HUES64 (cell line): ENCODE measurements around the gene OBSCN. TPM values are rescaled to one million over a fixed set of nuclear protein-coding genes. Genes with fewer than 3 reads are reported as not detected.
A peak's percentile ranks its signal among the peaks of the same experiment; 100 is the strongest.

Experiments
- H3K27ac ChIP-seq: 2 replicates; pipeline ENCODE4 v1.7.0; 2013; ENCODE audit warnings: low read depth, low read length, inconsistent platforms
- H3K27me3 ChIP-seq: 2 replicates; pipeline ENCODE4 v1.6.1; 2013; ENCODE audit warnings: mild to moderate bottlenecking, low read length; ENCODE audit not compliant: insufficient read depth
- H3K36me3 ChIP-seq: 2 replicates; pipeline ENCODE4 v1.6.1; 2013; ENCODE audit warnings: mild to moderate bottlenecking, low read length; ENCODE audit not compliant: insufficient read depth
- H3K4me1 ChIP-seq: 2 replicates; pipeline ENCODE4 v1.6.1; 2013; ENCODE audit warnings: mild to moderate bottlenecking, low read length, moderate library complexity; ENCODE audit not compliant: insufficient read depth
- H3K4me3 ChIP-seq: 2 replicates; pipeline ENCODE4 v1.5.1; 2013; ENCODE audit warnings: mild to moderate bottlenecking, low read length, moderate library complexity
- H3K9ac ChIP-seq: 2 replicates; pipeline ENCODE4 v1.6.1; 2013; ENCODE audit warnings: mild to moderate bottlenecking, low read depth, low read length
- H3K9me3 ChIP-seq: 2 replicates; pipeline ENCODE4 v1.6.1; 2013; ENCODE audit warnings: low read depth, low read length; ENCODE audit not compliant: insufficient read depth
- WGBS: fragments of 150-250, 120-280 bp; methylation state at CpG from one replicate; pipeline ENCODE4 v1.1.7; 2013; ENCODE audit warnings: missing lambda C conversion rate; 5-methylcytosine and 5-hydroxymethylcytosine counted together
- polyA plus RNA-seq, 2 experiments: library from polyadenylated mRNA; stranded (reverse); fragments of 50-300 nt; gene quantifications; one replicate each; pipeline ENCODE4 v1.2.3, GENCODE V29; 2013

OBSCN gene
- polyA plus RNA-seq (2013, experiment 1 of 2): 11.7 TPM
- 11.5 TPM for polyA plus RNA-seq (2013, experiment 2 of 2)

GRCh38 chr1:228207851-228208821, at the start of gene OBSCN:
Gene OBSCN (plus strand): TSS chr1:228208044. CDS start chr1:228211784, 3,740 bp downstream.
- no peak within 1 kb of the TSS for H3K4me3 ChIP-seq
- H3K4me1 ChIP-seq: peaks cover 3% of the 10 kb centered on the region; the same call in 1 of the 2 replicates
- no peak within 1 kb of the TSS for H3K9ac ChIP-seq
- no peaks in the 10 kb centered on the region for H3K9me3 ChIP-seq
- H3K36me3 ChIP-seq: no peaks in the 10 kb centered on the region
- 66% methylated on average over 30 of the region's 30 CpGs for WGBS
- H3K27ac ChIP-seq: no peak within 1 kb of the TSS
- H3K27me3 ChIP-seq: peaks cover 18% of the 10 kb centered on the region

- 95% methylated on average over 98 of the region's 98 CpGs for WGBS
- no peaks in the 10 kb centered on the region for H3K36me3 ChIP-seq
- H3K27ac ChIP-seq: no peak overlapping the region
- no peak overlapping the region for H3K4me3 ChIP-seq
- H3K9ac ChIP-seq: no peak overlapping the region
- 0 out of 2 replicates have a peak, but pooled peaks cover 8% of the 10 kb centered on the region for H3K4me1 ChIP-seq
- no peaks in the 10 kb centered on the region for H3K9me3 ChIP-seq
- peaks cover 15% of the 10 kb centered on the region for H3K27me3 ChIP-seq
Observed at GRCh38 chr1:228158151-228159007, 49.5 kb upstream of the OBSCN start.

- Histone ChIP-seq H3K27me3 (peaks cover 15% of the 10 kb centered on the region), H3K4me1 (0 out of 2 replicates have a peak, but pooled peaks cover 8% of the 10 kb centered on the region), H3K9me3 (no peaks in the 10 kb centered on the region), H3K9ac (no peak overlapping the region), H3K4me3 (no peak overlapping the region), H3K36me3 (no peaks in the 10 kb centered on the region), H3K27ac (no peak overlapping the region)
- 93% methylated on average over 14 of the region's 14 CpGs for WGBS
Observed at GRCh38 chr1:228159008-228159665, 48.7 kb upstream of the OBSCN start.

- WGBS: 89% methylated on average over 15 of the region's 15 CpGs
- no peaks in the 10 kb centered on the region for H3K36me3 ChIP-seq
- no peaks in the 10 kb centered on the region for H3K9me3 ChIP-seq
- H3K4me1 ChIP-seq: 0 out of 2 replicates have a peak, but pooled peaks cover 8% of the 10 kb centered on the region
- H3K4me3 ChIP-seq: no peak overlapping the region
- no peak overlapping the region for H3K9ac ChIP-seq
- H3K27ac ChIP-seq: no peak overlapping the region
- peaks cover 15% of the 10 kb centered on the region for H3K27me3 ChIP-seq
Observed at GRCh38 chr1:228160201-228160761, 47.6 kb upstream of the OBSCN start.

GRCh38 chr1:228161362-228161761, 46.5 kb upstream of the OBSCN start:
- H3K9ac ChIP-seq: no peak overlapping the region
- peaks cover 15% of the 10 kb centered on the region for H3K27me3 ChIP-seq
- H3K9me3 ChIP-seq: no peaks in the 10 kb centered on the region
- H3K4me1 ChIP-seq: 0 out of 2 replicates have a peak, but pooled peaks cover 8% of the 10 kb centered on the region
- no peaks in the 10 kb centered on the region for H3K36me3 ChIP-seq
- no peak overlapping the region for H3K4me3 ChIP-seq
- WGBS: 90% methylated on average over 6 of the region's 7 CpGs
- no peak overlapping the region for H3K27ac ChIP-seq

- no peaks in the 10 kb centered on the region for H3K9me3 ChIP-seq
- H3K36me3 ChIP-seq: no peaks in the 10 kb centered on the region
- no peak overlapping the region for H3K4me3 ChIP-seq
- H3K4me1 ChIP-seq: 0 out of 2 replicates have a peak, but pooled peaks cover 12% of the 10 kb centered on the region
- no peak overlapping the region for H3K9ac ChIP-seq
- peaks cover 15% of the 10 kb centered on the region for H3K27me3 ChIP-seq
- WGBS: 91% methylated on average over 9 of the region's 9 CpGs
- no peak overlapping the region for H3K27ac ChIP-seq
Observed at GRCh38 chr1:228161866-228162265, 46.0 kb upstream of the OBSCN start.

GRCh38 chr1:228162286-228163006, 45.4 kb upstream of the OBSCN start:
- H3K27me3 ChIP-seq: peaks cover 15% of the 10 kb centered on the region
- H3K27ac ChIP-seq: no peak overlapping the region; the same call in 1 of the 2 replicates
- no peak overlapping the region for H3K9ac ChIP-seq
- no peaks in the 10 kb centered on the region for H3K9me3 ChIP-seq
- 0 out of 2 replicates have a peak, but pooled peaks cover 12% of the 10 kb centered on the region for H3K4me1 ChIP-seq
- H3K4me3 ChIP-seq: no peak overlapping the region
- 64% methylated on average over 12 of the region's 14 CpGs for WGBS
- H3K36me3 ChIP-seq: no peaks in the 10 kb centered on the region

- Histone ChIP-seq H3K36me3 (no peaks in the 10 kb centered on the region), H3K9me3 (no peaks in the 10 kb centered on the region), H3K4me3 (no peak overlapping the region), H3K27ac (0 out of 2 replicates have a peak overlapping the region, but pooled peaks have one; percentile 35), H3K27me3 (peaks cover 9% of the 10 kb centered on the region), H3K4me1 (0 out of 2 replicates have a peak, but pooled peaks cover 12% of the 10 kb centered on the region), H3K9ac (no peak overlapping the region)
- WGBS: 85% methylated on average over 30 of the region's 30 CpGs
Observed at GRCh38 chr1:228163007-228163753, 44.7 kb upstream of the OBSCN start.

- H3K27ac ChIP-seq: no peak overlapping the region
- WGBS: 95% methylated on average over 10 of the region's 10 CpGs
- peaks cover 3% of the 10 kb centered on the region for H3K27me3 ChIP-seq
- no peak overlapping the region for H3K9ac ChIP-seq
- H3K36me3 ChIP-seq: no peaks in the 10 kb centered on the region
- no peak overlapping the region for H3K4me3 ChIP-seq
- 0 out of 2 replicates have a peak, but pooled peaks cover 12% of the 10 kb centered on the region for H3K4me1 ChIP-seq
- no peaks in the 10 kb centered on the region for H3K9me3 ChIP-seq
Observed at GRCh38 chr1:228163776-228164519, 43.9 kb upstream of the OBSCN start.
